Measurements from ENCODE around the gene PPFIA1. TPM values are rescaled to one million over a fixed set of nuclear protein-coding genes. Genes with fewer than 3 reads are reported as not detected.
A peak's percentile ranks its signal among the peaks of the same experiment; 100 is the strongest.

The PPFIA1 gene
- total RNA-seq, 6 donors from 2014 or later = 53.7 to 164 (median 83.3) TPM

- H3K9me3 ChIP-seq = no peaks in the 10 kb centered on the region
- no peaks in the 10 kb centered on the region for H3K4me1 ChIP-seq
- no peak for ATAC-seq (ENCODE audit: low FRiP score in 2 of 2)
- H3K27ac ChIP-seq = no peak overlapping the region
- TF ChIP-seq, protein P1, sequence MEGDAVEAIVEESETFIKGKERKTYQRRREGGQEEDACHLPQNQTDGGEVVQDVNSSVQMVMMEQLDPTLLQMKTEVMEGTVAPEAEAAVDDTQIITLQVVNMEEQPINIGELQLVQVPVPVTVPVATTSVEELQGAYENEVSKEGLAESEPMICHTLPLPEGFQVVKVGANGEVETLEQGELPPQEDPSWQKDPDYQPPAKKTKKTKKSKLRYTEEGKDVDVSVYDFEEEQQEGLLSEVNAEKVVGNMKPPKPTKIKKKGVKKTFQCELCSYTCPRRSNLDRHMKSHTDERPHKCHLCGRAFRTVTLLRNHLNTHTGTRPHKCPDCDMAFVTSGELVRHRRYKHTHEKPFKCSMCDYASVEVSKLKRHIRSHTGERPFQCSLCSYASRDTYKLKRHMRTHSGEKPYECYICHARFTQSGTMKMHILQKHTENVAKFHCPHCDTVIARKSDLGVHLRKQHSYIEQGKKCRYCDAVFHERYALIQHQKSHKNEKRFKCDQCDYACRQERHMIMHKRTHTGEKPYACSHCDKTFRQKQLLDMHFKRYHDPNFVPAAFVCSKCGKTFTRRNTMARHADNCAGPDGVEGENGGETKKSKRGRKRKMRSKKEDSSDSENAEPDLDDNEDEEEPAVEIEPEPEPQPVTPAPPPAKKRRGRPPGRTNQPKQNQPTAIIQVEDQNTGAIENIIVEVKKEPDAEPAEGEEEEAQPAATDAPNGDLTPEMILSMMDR (IDR thresholded peaks at IDR 0.05) = no peak
- TF ChIP-seq POLR2A (IDR thresholded peaks at IDR 0.05) = no peak
- TF ChIP-seq EP300 (IDR thresholded peaks at IDR 0.05) = no peak
- no peak for TF ChIP-seq POLR2AphosphoS5 (IDR thresholded peaks at IDR 0.05)
- H3K4me3 ChIP-seq = no peak overlapping the region
- peaks cover 0 to 28% (median 18%) of the 10 kb centered on the region in 4 donors for H3K36me3 ChIP-seq
- 84 to 97% methylated on average over 7 of the region's 7 CpGs for WGBS, 2 donors
- DNase-seq = peak in 1 of 2 donors; percentile 4
- H3K27me3 ChIP-seq = no peaks in the 10 kb centered on the region
These were observed 26.2 kb downstream of the PPFIA1 start for GRCh38 chr11:70296681-70297080.

DNA sequence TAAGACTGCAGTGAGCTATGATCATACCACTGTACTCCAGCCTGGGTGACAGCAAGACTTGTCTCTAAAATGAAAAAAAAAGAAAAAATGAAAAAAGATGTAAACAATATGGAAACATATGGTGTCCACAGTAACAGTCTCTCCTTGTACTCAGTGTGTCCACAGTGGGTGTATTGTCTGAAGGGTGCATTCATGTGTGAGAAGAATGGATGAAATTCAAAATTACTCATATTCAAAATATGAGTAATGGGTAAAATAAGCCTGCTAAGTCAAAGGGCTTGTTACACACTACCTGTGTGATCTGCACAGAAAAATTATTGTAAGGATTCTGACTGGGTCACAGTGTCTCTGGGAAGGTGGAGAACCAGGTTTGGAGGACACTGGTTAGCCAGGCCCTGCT is 26.9 kb downstream of the PPFIA1 start:
- Histone ChIP-seq H3K27me3 (no peaks in the 10 kb centered on the region), H3K27ac (no peak overlapping the region), H3K9me3 (no peaks in the 10 kb centered on the region), H3K4me3 (no peak overlapping the region), H3K36me3 (peaks cover 0 to 23% (median 16%) of the 10 kb centered on the region in 4 donors), H3K4me1 (no peaks in the 10 kb centered on the region)
- ATAC-seq (ENCODE audit: low FRiP score in 2 of 2) = no peak
- no peak for DNase-seq
- TF ChIP-seq POLR2AphosphoS5 (IDR thresholded peaks at IDR 0.05) (no peak), POLR2A (IDR thresholded peaks at IDR 0.05) (no peak), EP300 (IDR thresholded peaks at IDR 0.05) (no peak)
- TF ChIP-seq, protein P1 (IDR thresholded peaks at IDR 0.05) = no peak

GRCh38 chr11:70298243-70298915 is 27.9 kb downstream of the PPFIA1 start:
- H3K4me1 ChIP-seq = peaks cover 0 to 5% (median under 1%) of the 10 kb centered on the region in 4 donors
- peaks cover 0 to 28% (median 12%) of the 10 kb centered on the region in 4 donors for H3K36me3 ChIP-seq
- WGBS, 2 donors = 85 to 88% methylated on average over 5 of the region's 5 CpGs
- no peak overlapping the region for H3K27ac ChIP-seq
- H3K27me3 ChIP-seq = no peaks in the 10 kb centered on the region
- no peak overlapping the region for H3K4me3 ChIP-seq
- DNase-seq (peak in 1 of 2 donors; percentile 10), ATAC-seq (ENCODE audit: low FRiP score in 2 of 2) (no peak)
- H3K9me3 ChIP-seq = no peaks in the 10 kb centered on the region
- TF ChIP-seq POLR2AphosphoS5 (IDR thresholded peaks at IDR 0.05) (no peak), EP300 (IDR thresholded peaks at IDR 0.05) (no peak), POLR2A (IDR thresholded peaks at IDR 0.05) (no peak)
- TF ChIP-seq, protein P1 (IDR thresholded peaks at IDR 0.05) = no peak

GRCh38 chr11:70299636-70300035 is 29.1 kb downstream of the PPFIA1 start:
- Histone ChIP-seq H3K27me3 (no peaks in the 10 kb centered on the region), H3K9me3 (no peaks in the 10 kb centered on the region), H3K27ac (no peak overlapping the region), H3K4me1 (peaks cover 0 to 8% (median 2%) of the 10 kb centered on the region in 4 donors), H3K36me3 (peaks cover 0 to 24% (median 12%) of the 10 kb centered on the region in 4 donors), H3K4me3 (no peak overlapping the region)
- DNase-seq = no peak
- no peak for TF ChIP-seq POLR2A (IDR thresholded peaks at IDR 0.05)
- TF ChIP-seq EP300 (IDR thresholded peaks at IDR 0.05) = no peak
- TF ChIP-seq POLR2AphosphoS5 (IDR thresholded peaks at IDR 0.05) = no peak
- TF ChIP-seq, protein P1 (IDR thresholded peaks at IDR 0.05) = no peak
- 95 to 97% methylated on average over 11 of the region's 11 CpGs for WGBS, 2 donors
- no peak for ATAC-seq (ENCODE audit: low FRiP score in 2 of 2)

GRCh38 chr11:70301191-70301590 is 30.7 kb downstream of the PPFIA1 start:
- H3K9me3 ChIP-seq = no peaks in the 10 kb centered on the region
- H3K4me1 ChIP-seq = peaks cover 0 to 8% (median 2%) of the 10 kb centered on the region in 4 donors
- no peak overlapping the region for H3K27ac ChIP-seq
- DNase-seq (no peak), ATAC-seq (ENCODE audit: low FRiP score in 2 of 2) (no peak)
- WGBS, 2 donors = 96 to 100% methylated on average over 2 of the region's 2 CpGs
- H3K36me3 ChIP-seq = peaks cover 0 to 24% (median 12%) of the 10 kb centered on the region in 4 donors
- TF ChIP-seq POLR2A (IDR thresholded peaks at IDR 0.05) (no peak), POLR2AphosphoS5 (IDR thresholded peaks at IDR 0.05) (no peak)
- TF ChIP-seq, protein P1 (IDR thresholded peaks at IDR 0.05) = no peak
- H3K27me3 ChIP-seq = no peaks in the 10 kb centered on the region
- no peak overlapping the region for H3K4me3 ChIP-seq

Measured in upper lobe of left lung (tissue), 6 donors.